HFF-Myc (cell line): ENCODE data around the gene CNOT6.
"Not testable (repeated sequence)": the region's sequence is repeated elsewhere in the genome, so short reads cannot be mapped to it uniquely, and the experiment has no call there.

ENCODE experiments used
- DNase-seq: peaks from one replicate; pipeline ENCODE4 v3.0.0-alpha.2; 2011; ENCODE audit warnings: low read depth; ENCODE audit errors: extremely low read depth
- H3K4me3 ChIP-seq: replicated peaks from 2 replicates; pipeline ENCODE4 v1.5.1; 2011; ENCODE audit warnings: low read depth, mild to moderate bottlenecking, control low read depth, low read length
- CTCF ChIP-seq: IDR thresholded peaks from 2 replicates; pipeline ENCODE4 v1.5.1; 2012; ENCODE audit warnings: mild to moderate bottlenecking, low read depth, low read length, control low read depth; ENCODE audit errors: missing control alignments

Gene CNOT6

GRCh38 chr5:180471866-180472265, 22.3 kb upstream of the CNOT6 start:
- no peak for DNase-seq
- no peak for TF ChIP-seq CTCF
- H3K4me3 ChIP-seq, result no peak overlapping the region

GRCh38 chr5:180472269-180472668, 21.9 kb upstream of the CNOT6 start:
- no peak for DNase-seq
- TF ChIP-seq CTCF, result no peak

GRCh38 chr5:180473386-180473785, 20.8 kb upstream of the CNOT6 start:
- H3K4me3 ChIP-seq, DNase-seq: not testable (repeated sequence)

More at GRCh38 chr5:180472269-180472668, 21.9 kb upstream of the CNOT6 start:
- no peak overlapping the region for H3K4me3 ChIP-seq

- no peak for TF ChIP-seq CTCF
- no peak overlapping the region for H3K4me3 ChIP-seq
- DNase-seq, result no peak
Measured at GRCh38 chr5:180474569-180474968, 19.6 kb upstream of the CNOT6 start.

- H3K4me3 ChIP-seq, DNase-seq: not testable (repeated sequence)
Measured at GRCh38 chr5:180475969-180476524, 18.1 kb upstream of the CNOT6 start.

- DNase-seq, result no peak
- no peak for TF ChIP-seq CTCF
- no peak overlapping the region for H3K4me3 ChIP-seq
Measured at GRCh38 chr5:180484813-180485212, 9.4 kb upstream of the CNOT6 start.

GRCh38 chr5:180486636-180487149, 7.5 kb upstream of the CNOT6 start:
- H3K4me3 ChIP-seq, result no peak overlapping the region
- no peak for DNase-seq
- TF ChIP-seq CTCF, result no peak

GRCh38 chr5:180487556-180487955, 6.6 kb upstream of the CNOT6 start:
- TF ChIP-seq CTCF, result no peak
- no peak for DNase-seq

More at GRCh38 chr5:180487556-180487955, 6.6 kb upstream of the CNOT6 start:
- H3K4me3 ChIP-seq, result no peak overlapping the region
